GM11168 (cell line): Measurements from ENCODE around the gene ASIC1.

ENCODE experiments used
- in situ Hi-C: fragments of 300-500 bp; cut with MboI; formaldehyde crosslinking; loops from one replicate; pipeline ENCODE4 v1.12.0; 2022; ENCODE audit warnings: low sequenced_read_pairs; ENCODE audit not compliant: unreplicated experiment

ASIC1 gene

DNA sequence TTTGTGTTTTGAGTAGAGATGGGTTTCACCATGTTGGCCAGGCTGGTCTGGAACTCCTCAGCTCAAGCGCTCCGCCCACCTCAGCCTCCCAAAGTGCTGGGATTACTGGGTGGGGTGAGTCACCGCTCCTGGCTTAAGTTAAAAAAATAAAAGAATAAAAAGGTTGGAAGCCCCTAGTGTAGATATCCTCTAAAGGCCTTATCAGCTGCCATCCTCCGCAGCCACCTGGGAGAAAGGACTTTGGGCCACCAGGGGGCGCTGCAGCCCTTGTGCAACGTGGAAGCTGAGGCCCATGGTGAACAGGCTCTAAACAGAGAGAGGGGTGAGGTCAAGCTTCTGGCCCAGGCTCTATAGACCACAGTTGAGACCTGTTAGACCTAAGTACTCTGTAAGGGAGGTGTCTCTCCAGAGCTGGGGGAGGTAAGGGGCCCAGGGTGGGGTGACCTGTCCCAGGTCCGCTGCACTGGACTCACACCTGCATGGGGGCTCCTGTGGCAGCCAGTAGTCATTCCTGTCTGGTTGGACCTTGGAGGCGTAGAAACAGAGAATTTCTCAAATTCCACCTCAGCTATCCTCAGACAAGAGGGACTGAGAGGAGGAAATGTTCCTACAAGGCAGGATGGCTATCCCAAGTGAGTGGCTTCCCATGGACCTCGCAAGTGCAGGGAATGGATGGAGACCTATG is 18.1 kb upstream of the ASIC1 start:
- in situ Hi-C loops = no loop called here

DNA sequence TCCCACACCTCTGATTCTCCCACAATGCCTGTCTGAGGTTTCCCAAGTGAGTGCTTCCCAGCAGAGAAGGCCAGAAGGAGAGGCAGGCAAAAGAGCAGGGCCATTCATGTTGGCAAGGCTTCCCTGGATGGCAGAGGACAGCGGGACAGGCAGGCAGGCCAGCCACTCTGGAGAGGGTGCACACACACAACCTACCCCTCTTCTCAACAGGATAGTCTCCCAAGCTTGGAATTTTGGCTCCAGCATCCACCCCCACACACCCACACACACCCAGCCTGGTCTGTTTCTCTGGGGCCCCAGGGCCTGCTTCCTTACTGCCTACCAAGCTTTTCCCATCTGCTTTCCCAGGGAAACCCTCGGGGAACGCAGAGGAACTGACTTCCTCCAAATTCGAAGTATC is 16.7 kb upstream of the ASIC1 start:
- in situ Hi-C loops = no loop called here

- in situ Hi-C loops = no loop called here
These were observed 16.1 kb upstream of the ASIC1 start for GRCh38 chr12:50041062-50041860.

DNA sequence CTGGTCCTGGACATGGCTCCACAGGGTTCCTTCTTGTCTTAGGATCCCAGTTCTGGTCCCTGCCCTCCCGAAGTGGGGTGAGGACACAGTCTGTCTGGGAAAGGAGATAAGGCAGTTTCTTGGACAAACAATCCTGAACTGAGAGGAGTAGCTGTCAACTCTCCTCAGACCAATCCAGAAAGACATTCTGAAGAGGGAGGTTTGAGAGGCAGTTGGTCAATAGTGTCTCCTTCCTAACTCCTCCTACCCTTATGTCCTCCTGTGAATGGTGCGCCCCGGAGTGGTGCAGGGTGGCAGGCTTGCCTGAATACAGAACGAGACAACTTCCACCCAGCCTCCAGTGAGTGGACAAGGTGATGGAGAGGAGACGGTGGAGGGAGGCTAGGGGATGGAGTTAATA is 15.4 kb upstream of the ASIC1 start:
- in situ Hi-C loops = no loop called here

DNA sequence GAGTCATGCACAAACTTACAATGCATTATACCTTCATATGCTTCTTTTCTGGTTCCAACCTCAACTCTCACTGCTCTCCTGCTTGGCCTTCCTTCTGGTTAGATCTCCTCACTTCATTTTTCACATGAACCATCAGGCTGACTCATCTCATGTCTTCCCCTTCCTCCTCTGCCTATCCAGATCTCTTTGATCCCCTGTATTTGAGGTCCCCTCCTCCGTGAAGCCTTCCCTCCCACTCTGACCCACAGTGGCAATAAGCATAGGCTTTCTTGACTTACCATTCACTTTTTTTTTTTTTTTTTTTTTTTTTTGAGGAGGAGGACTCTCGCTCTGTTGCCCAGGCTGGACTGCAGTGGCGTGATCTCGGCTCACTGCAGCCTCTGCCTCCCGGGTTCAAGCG is 14.7 kb upstream of the ASIC1 start:
- in situ Hi-C loops = no loop called here

DNA sequence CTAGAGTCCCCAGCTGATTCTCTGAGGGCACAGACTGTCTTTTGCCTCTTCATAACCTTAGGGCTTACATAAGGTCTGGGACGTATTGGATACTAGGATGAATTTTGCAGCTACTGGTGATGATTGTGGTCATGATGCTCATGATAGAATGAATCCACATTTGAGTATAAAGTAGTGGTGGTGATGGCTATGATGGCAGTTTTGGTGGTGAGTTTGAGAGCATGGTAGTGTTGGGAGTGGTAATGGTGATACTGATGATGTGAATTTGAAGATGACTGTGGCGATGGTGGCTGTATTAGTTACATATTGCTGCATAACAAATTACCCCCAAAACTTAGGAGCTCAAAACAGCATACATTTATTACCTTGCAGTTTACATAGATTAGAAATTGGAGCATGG is 14.1 kb upstream of the ASIC1 start:
- in situ Hi-C loops = no loop called here

GRCh38 chr12:50043854-50044253 is 13.5 kb upstream of the ASIC1 start:
- in situ Hi-C loops = no loop called here

GRCh38 chr12:50047693-50048250 is 9.6 kb upstream of the ASIC1 start:
- in situ Hi-C loops = no loop called here

DNA sequence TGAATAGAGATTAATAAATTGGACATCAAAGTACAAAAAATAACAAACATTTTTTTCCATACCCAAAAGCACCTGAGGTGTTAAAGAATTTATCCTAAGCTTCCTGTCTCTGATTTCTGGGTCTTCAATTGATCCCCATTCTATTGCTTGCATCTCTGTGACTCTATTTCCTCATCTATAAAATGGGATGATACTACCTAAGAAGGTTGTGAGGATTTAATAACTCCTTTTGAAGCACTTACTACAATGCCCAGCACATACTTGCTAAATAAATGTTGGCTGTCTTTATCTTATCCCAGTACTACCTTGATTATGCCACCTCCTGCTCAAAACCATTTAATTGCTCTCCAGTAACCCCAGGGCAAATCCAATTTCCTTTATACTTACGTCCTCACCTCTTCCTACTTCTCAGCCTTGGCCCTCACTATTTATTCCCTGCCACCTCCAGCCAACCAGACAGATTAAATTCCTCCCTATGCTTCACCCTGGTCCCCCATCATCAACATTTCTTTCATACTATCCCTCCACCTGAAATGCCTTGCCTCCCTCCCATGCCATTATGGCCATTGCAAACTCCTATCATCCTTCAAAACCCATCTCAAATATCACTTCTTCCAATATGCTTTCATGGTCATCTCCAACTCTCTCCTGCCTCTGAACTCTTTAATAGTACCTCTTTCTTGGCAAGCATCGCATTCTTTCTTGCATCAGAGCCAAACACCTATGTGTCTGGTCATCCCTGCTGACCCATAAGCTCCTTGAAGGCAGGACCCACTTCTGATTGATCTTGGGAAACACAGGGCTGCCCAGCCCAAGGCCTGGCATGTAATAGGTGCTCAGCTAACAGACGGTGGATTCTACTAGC is 7.9 kb upstream of the ASIC1 start:
- in situ Hi-C loops = no loop called here

- in situ Hi-C loops = no loop called here
These were observed 7.3 kb upstream of the ASIC1 start for GRCh38 chr12:50050119-50050385.

DNA sequence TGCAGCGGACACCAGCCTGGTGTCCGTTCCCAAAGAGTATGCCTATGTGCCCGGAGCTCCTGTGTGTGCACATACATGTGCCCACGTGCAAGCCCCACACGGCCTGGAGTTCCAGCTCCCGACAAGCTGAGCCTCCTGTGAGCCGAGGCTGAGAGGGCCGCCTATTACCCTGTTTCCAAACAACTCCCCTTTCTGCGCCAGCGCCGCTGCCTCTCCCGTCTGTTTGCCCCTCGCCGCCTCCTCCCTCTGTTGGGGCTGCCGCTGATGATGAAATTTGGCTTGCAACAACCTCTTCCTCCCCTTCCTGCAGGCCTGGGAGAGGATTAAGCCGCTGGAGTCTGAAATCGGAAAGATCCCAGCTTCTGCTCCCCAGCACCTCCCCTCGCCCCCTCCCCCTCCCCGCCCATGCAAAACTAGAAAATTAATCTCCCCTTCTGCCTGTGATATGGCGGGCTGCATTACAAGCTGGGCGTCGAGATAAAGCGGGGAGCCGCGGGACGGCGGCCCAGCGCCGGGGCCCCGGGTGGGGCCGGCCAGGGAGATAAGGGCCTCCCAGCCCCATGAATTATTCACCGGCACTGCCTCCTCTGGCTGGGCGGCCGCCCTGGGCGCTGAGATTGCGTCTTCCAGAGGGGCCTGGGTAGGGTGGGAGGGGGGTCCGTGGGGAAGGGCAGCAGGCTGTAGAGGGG is 6.8 kb upstream of the ASIC1 start:
- in situ Hi-C loops = no loop called here

- in situ Hi-C loops = no loop called here
These were observed 6.1 kb upstream of the ASIC1 start for GRCh38 chr12:50051101-50051806.

DNA sequence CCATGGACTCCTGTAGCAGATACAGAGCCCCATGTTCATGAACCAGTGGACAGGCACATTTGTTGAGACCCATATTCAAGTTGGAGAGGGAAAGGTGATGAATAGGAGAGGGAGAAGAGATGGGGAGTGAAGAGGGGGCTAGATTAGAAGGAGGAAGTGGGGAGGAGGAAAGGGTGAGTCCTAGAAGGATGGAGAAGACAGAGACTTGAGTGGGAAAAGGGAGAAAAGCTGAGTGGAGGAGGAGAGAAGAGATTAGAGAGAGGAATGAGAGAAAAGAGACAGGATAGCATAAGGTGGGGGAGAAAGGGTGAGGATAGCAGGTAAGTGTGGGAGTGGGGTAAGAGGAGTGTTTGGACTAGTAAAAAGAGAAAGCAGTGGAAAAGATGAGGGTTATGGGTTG is 4.9 kb upstream of the ASIC1 start:
- in situ Hi-C loops = no loop called here

DNA sequence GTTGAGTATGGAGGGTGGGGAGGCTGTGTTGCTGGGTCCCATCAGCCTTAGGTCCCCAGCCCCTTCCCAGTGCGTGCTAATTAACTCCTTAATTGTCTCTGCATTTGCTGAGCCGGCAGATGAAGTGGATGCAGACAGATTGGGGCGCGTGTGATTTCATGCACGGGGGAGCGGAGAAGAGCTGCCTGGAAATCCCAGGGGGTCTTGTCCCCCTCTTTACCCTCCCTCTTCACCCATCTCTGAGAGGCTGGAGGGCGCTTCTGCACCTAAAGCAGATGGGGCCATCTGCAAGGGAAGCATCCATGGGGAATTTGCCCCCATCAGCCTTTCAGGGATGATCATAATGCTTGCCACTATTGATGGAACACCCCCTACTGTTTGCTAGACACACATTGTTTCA is 4.4 kb upstream of the ASIC1 start:
- in situ Hi-C loops = no loop called here

DNA sequence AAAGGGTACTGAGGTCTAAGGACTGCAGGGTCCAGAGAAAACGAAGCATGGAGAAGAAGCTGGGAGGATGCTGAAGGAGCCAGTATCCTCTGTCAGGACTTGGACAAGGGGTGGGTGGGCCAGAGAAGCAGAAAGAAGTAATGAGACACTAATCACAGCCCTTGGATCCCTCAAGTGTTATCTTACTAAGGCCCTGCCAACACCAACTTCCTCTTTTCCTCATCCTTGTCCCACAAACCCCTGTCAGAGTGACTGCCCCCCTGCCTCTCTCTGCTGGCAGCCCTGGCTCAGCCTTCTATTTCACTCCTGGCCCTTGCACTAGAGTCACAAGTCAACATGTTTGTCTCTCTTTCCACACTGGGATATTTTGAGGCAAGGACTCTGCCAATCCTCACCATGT is 3.8 kb upstream of the ASIC1 start:
- in situ Hi-C loops = no loop called here

DNA sequence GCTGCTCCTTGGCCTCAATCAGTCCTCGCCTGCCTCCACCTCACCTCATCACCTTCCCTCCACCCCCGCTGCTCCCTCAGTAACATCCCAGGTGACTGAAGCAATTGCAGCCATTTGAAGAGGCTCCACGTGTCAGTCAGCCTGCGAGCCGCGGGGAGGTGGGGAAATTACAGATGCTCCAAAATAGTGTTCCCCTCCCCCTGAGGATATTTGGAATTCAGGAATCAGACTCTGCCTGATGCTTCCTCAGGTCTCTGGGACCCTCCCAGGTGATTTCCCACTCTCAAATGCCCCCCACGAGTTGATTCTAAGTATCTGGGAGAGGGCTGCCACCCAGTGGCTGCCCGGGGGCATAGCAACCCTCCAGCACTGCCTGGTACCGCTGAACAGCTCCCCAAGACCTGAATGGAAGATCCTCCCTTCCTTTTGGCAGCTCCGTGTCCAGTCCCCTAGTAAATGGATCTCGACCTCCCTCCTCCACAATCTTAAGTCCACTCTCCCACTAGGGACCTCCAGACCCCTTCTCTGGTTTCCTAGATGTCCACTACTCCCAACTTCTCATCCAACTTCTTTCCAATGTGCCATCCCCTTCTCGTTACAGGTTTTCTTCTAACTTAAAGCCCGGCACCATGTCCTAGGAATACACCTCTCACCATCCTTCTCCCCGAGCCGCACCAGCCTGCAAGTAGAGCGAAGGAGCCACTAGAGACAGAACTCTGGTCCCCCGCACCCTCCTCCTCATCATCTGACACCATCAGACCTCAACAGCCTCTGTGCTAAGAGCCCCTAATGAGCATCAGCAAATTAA is 1.4 kb upstream of the ASIC1 start:
- in situ Hi-C loops = loop anchor here (5.0 kb wide), 1 partner anchor 79 kb away; no protein-coding TSS in a partner anchor

- in situ Hi-C loops = loop anchor here (5.0 kb wide), 1 partner anchor 79 kb away; no protein-coding TSS in a partner anchor
These were observed 788 bp upstream of the ASIC1 start for GRCh38 chr12:50056639-50056976.

DNA sequence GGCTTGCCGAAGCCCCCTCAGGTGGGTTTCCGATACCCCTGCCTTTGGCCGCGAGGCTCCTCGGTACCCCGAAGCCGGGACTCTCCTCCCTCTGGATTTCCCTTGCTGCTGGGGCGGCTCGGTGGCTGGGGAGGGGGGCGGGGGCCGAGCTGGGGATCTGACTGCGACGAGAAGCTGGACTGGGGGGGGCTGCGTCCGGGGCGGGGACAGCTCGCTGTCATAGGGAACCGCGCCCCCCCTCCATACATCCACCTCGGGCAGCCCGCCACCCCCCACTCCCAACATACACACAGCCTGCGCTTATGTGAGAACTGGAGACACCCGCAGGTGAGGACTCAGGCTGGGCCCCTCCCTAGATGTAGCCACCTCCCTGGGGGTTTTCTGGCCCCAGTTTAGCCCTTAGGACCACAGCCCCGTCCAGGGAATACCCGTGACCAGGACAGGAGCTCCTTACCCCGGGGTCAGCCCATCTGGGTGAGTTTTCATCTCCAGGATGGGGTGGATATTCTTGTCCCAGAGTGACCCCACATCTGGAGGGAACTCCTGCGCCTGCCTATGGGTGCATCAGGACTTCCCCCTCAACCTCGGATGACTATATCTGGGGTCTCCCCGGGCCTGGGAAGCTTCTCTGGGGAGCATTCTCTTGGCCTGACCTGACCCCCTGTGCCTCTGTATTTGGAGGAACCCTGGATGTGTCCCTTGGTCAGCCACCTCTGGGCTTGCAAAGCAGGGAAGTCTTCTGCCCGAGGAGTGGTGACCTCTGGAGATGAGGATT is 687 bp downstream of the ASIC1 start:
- in situ Hi-C loops = loop anchor here (5.0 kb wide), 1 partner anchor 81 kb away; no protein-coding TSS in a partner anchor
